Prostate gland (tissue), 2 donors: ENCODE results near the gene FAM114A1. TPM values are rescaled to one million over a fixed set of nuclear protein-coding genes. Genes with fewer than 3 reads are reported as not detected.

Experiments used
- DNase-seq: peaks from one replicate; pipeline ENCODE4 v3.0.0-alpha.2; 2019; ENCODE audit warnings: low spot score
- H3K27ac ChIP-seq, 2 donors: fragments of 200-600 bp; sonication (generic); 2 replicates each; pipeline ENCODE4 v1.5.1; 2017 to 2019
- H3K27me3 ChIP-seq: fragments of 200-600 bp; sonication (generic); replicated peaks from 2 replicates; pipeline ENCODE4 v1.5.1; 2019; ENCODE audit not compliant: insufficient read depth
- H3K36me3 ChIP-seq, 2 donors: fragments of 200-600 bp; sonication (generic); 1 replicate in 1 of 2; 2 replicates in 1 of 2; pipeline versions ENCODE4 v1.5.1 to v1.8.1; 2017 to 2019
- H3K4me1 ChIP-seq: fragments of 200-600 bp; sonication (generic); replicated peaks from 2 replicates; pipeline ENCODE4 v1.5.1; 2019
- H3K4me3 ChIP-seq, 2 donors: fragments of 200-600 bp; sonication (generic); 2 replicates each; pipeline ENCODE4 v1.5.1; 2017 to 2019
- H3K9me3 ChIP-seq: fragments of 200-600 bp; sonication (generic); 2 replicates; pipeline ENCODE4 v1.5.1; 2017
- CTCF ChIP-seq, 4 experiments: fragments of 200-600 bp in 2 of 4; fragments of 450-650 bp in 2 of 4; sonication (generic) in 2 of 4; IDR thresholded peaks; 1 replicate in 3 of 4; 2 replicates in 1 of 4; pipeline ENCODE4 v1.5.1; 2016 to 2019; ENCODE audit warnings: antibody characterized with exemption in 4 of 4, mild to moderate bottlenecking in 2 of 4, moderate library complexity in 2 of 4
- POLR2A ChIP-seq: fragments of 450-650 bp; IDR thresholded peaks from one replicate; pipeline ENCODE4 v1.6.1; 2016; ENCODE audit warnings: antibody characterized with exemption, mild to moderate bottlenecking
- POLR2AphosphoS5 ChIP-seq: sonication (generic); formaldehyde crosslinking; IDR thresholded peaks from one replicate; pipeline ENCODE4 v1.6.1; 2017; ENCODE audit warnings: antibody characterized with exemption
- WGBS: methylation state at CpG from one replicate; pipeline ENCODE4 v1.1.5; 2018; 5-methylcytosine and 5-hydroxymethylcytosine counted together
- intact Hi-C: fragments of 100-400 bp; cut with DNase I; formaldehyde crosslinking; loops from one replicate; pipeline ENCODE4 v1.14.2; 2022
- total RNA-seq, 2 donors: library from RNA; depleted of rRNA; stranded (reverse); fragments of >200 nt; gene quantifications; one replicate each; pipeline ENCODE4 v1.1.0, GENCODE V29; 2016

The FAM114A1 gene
- total RNA-seq, 2 donors from 2014 or later = 117 to 118 TPM

- intact Hi-C loops = loop anchor here (2.0 kb wide), 1 partner anchor 99 kb away; no protein-coding TSS in a partner anchor
- H3K9me3 ChIP-seq = no peaks in the 10 kb centered on the region
- DNase-seq = peak; percentile 17
- no peak overlapping the region for H3K4me3 ChIP-seq
- H3K36me3 ChIP-seq = no peaks in the 10 kb centered on the region
- TF ChIP-seq CTCF (IDR thresholded peaks at IDR 0.05) = no peak
- peak; percentile 21 for TF ChIP-seq POLR2AphosphoS5
- no peak for TF ChIP-seq POLR2A
- peak overlapping the region in 1 of 2 donors; percentile 33 for H3K27ac ChIP-seq
- H3K27me3 ChIP-seq = no peaks in the 10 kb centered on the region
- no peaks in the 10 kb centered on the region for H3K4me1 ChIP-seq
- 25% methylated on average over 3 of the region's 3 CpGs for WGBS
Observed at GRCh38 chr4:38857354-38858096, 10.1 kb upstream of the FAM114A1 start.

GRCh38 chr4:38858097-38858420 is 9.5 kb upstream of the FAM114A1 start:
- DNase-seq = no peak
- Histone ChIP-seq H3K9me3 (no peaks in the 10 kb centered on the region), H3K4me1 (no peaks in the 10 kb centered on the region), H3K36me3 (no peaks in the 10 kb centered on the region), H3K27ac (peak overlapping the region in 1 of 2 donors; percentile 33), H3K4me3 (no peak overlapping the region), H3K27me3 (no peaks in the 10 kb centered on the region)
- TF ChIP-seq CTCF (IDR thresholded peaks at IDR 0.05) = no peak
- no peak for TF ChIP-seq POLR2AphosphoS5
- no peak for TF ChIP-seq POLR2A
- intact Hi-C loops = no loop called here
- WGBS = 54% methylated on average over 3 of the region's 3 CpGs

DNA sequence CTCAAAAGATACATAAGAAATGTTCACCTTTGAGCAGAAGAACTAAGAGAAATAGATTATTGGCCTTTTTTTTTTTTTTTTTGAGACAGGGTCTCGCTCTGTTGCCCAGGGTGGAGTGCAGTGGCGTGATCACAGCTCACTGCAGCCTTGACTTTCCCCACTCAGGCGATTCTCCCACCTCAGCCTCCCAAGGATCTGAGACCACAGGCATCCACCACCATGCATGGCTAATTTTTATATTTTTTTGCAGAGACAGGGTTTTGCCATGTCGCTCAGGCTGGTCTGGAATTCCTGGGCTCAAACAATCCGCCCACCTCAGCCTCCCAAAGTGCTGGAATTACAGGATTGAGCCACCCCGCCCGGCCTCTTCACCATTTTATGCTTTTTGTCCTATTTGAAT is 8.1 kb upstream of the FAM114A1 start:
- no peaks in the 10 kb centered on the region for H3K36me3 ChIP-seq
- 94% methylated on average over 7 of the region's 7 CpGs for WGBS
- no peak for DNase-seq
- no peak overlapping the region for H3K4me3 ChIP-seq
- no peak for TF ChIP-seq POLR2AphosphoS5
- TF ChIP-seq CTCF (IDR thresholded peaks at IDR 0.05) = no peak
- TF ChIP-seq POLR2A = no peak
- no peaks in the 10 kb centered on the region for H3K27me3 ChIP-seq
- intact Hi-C loops = no loop called here
- H3K9me3 ChIP-seq = no peaks in the 10 kb centered on the region
- H3K4me1 ChIP-seq = no peaks in the 10 kb centered on the region
- H3K27ac ChIP-seq = no peak overlapping the region

- Histone ChIP-seq H3K9me3 (no peaks in the 10 kb centered on the region), H3K4me3 (no peak overlapping the region), H3K27me3 (no peaks in the 10 kb centered on the region), H3K27ac (no peak overlapping the region), H3K4me1 (no peaks in the 10 kb centered on the region), H3K36me3 (no peaks in the 10 kb centered on the region)
- TF ChIP-seq CTCF (IDR thresholded peaks at IDR 0.05) = peak in 3 of 4 experiments; percentile 10 to 42 (median 39)
- TF ChIP-seq POLR2AphosphoS5 = no peak
- intact Hi-C loops = loop anchor here (10.0 kb wide), 1 partner anchor 176 kb away; no protein-coding TSS in a partner anchor
- DNase-seq = no peak
- 36% methylated on average over 5 of the region's 5 CpGs for WGBS
Observed at GRCh38 chr4:38860788-38861424, 6.7 kb upstream of the FAM114A1 start.

DNA sequence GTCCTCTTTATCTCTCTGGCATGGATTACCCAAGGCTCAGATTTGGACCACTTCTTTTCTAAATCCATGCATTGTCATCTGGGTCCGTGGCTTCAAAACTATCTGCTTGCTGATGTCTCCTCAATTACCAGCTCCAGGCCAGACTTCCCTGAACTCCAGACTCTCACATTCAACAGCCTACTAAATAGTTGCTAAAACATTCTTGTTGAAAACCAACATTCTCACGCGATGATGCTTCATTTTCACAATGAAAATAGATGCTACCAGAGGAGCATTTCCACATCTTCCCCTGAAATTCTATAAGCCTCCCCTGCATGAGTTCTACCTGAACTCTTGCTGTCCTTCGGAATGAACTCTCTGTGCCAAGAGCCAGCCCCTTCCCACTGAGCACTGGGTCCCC is 5.8 kb upstream of the FAM114A1 start:
- Histone ChIP-seq H3K27me3 (no peaks in the 10 kb centered on the region), H3K27ac (no peak overlapping the region), H3K36me3 (no peaks in the 10 kb centered on the region), H3K4me3 (no peak overlapping the region), H3K9me3 (no peaks in the 10 kb centered on the region), H3K4me1 (no peaks in the 10 kb centered on the region)
- WGBS = 92% methylated on average over 4 of the region's 4 CpGs
- no peak for DNase-seq
- TF ChIP-seq CTCF (IDR thresholded peaks at IDR 0.05) = no peak
- no peak for TF ChIP-seq POLR2A
- no peak for TF ChIP-seq POLR2AphosphoS5
- intact Hi-C loops = loop anchor here (10.0 kb wide), 1 partner anchor 177 kb away; no protein-coding TSS in a partner anchor
